GF-D8 (cell line): ENCODE measurements around the gene SOD2.
"Not testable (repeated sequence)": the region's sequence is repeated elsewhere in the genome, so short reads cannot be mapped to it uniquely, and the experiment has no call there.

Experiments
- DNase-seq: peaks from one replicate; lab custom pipeline; 2025; lab: John Stamatoyannopoulos, UW

Gene SOD2

GRCh38 chr6:159693128-159693893 lies at the start of gene SOD2:
SOD2 (minus strand) TSS chr6:159693241; CDS start chr6:159693167, 74 bp downstream.
- DNase-seq: peak; percentile 59

DNA sequence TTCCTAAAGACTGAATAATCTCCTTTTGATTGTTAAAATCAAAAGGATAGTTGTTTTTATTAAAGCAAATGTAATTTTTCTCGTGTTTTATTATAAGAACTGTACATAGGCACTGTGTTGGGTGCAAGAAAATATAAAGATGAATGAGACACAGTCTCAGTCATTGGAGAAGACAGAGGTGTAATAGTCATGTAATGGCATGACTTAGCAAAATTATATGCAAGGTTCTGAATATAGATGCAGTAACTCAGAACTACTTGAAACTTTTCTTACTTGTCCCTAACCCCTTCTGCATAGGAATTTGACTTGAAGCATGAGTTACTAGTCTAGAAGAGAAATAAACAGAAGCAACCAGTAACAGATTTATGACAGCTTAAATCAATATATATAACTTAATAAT lies 49.1 kb upstream of the SOD2 start:
- DNase-seq: no peak

DNA sequence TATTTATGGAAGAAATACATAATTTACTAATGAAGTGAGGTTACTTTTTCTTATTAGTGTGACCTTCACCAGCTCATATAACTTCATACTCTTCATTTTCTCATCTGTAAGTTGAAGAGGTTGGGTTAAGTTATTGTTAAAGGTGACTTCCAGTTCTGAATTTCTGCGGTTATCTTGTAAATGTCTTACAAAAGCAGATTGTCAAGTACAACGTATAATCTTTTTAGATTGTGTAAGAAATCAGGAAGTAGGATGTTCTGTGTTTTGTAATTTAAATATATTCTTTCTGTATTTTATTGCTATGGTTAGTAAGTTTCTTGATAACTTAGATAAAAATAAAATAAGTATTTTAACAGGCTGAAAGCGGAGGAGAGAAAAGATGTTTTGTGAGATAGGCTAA lies 46.3 kb upstream of the SOD2 start:
- DNase-seq: peak; percentile 61

DNA sequence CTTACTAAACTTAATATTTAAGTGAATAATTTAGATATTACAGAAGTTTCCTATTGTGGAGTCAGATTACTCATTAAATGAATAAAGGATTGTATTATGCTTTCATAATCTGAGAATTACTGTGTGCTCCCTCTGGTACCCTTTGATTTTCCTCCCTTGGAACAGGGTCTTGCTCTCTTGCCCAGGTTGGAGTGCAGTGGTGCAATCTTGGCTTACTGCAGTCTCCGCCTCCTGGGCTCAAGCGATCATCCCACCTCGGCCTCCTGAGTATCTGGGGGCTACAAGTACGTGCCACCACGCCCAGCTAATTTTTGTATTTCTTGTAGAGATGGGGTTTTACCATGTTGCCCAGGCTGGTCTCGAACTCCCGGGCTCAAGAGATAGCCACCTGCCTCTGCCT lies 43.9 kb upstream of the SOD2 start:
- DNase-seq: no peak

GRCh38 chr6:159733395-159733794 lies 40.4 kb upstream of the SOD2 start:
- DNase-seq: not testable (repeated sequence)

DNA sequence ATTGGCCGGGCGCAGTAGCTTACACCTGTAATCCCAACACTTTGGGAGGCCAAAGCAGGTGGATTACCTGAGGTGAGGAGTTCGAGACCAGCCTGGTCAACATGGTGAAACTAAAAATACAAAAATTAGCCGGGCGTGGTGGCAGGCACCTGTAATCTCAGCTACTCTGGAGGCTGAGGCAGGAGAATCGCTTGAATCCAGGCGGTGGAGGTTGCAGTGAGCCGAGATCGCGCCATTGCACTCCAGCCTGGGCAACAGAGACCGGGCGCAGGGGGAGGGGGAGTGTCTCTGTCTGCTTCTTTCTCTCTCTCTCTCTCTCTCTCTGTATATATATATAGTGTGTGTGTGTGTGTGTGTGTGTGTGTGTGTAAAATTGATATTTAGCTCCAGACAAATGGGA lies 39.5 kb upstream of the SOD2 start:
- DNase-seq: not testable (repeated sequence)

DNA sequence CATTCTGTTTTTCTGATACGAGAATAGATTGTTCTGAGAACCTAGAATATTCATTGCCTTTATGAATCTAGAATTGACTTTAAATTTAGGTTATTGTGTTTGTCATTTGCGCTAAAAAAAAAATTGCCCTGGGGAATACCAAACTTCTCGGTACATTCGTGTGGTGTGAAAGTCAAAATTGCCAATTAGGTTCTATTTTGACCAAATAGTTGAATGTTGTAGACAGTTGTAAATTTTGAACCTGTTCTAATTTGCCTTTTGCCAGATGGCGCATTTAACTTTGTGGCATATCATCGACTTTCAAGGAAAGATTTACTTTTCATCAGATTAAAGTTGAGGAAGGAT lies 37.3 kb upstream of the SOD2 start:
- DNase-seq: no peak

DNA sequence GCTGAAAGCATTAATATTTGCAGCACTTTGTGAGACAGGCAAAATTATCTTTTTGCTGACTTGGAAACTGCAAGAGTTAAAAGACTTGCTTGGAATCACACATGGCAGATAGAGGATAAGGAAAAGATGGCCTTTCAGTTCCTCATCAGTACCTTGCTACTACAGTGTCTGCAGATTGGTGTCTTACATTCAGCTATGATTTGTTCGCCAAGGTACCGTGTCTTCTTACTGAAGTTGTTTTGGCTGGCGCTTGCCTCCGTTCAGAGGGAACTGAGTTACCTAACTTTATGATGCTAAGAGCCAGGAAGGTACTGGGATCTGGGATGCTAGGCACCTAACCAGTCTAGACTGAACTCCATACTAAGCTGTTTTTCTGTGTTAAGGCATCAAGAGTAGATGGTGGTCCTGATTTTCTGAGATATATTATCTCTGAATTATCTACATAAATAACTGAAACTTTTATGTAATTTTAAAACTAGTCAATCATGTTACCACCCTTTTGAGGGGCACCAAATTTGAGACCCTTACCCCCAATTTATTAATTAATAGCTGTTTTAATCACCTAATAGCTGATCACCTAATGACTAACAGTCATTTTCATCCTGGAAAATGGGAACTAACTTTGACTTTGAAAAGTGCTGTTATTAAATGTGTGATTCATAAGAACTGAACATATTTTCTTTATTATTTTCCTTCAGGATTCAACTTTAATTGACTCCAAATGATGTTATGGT lies 36.7 kb upstream of the SOD2 start:
- DNase-seq: no peak

DNA sequence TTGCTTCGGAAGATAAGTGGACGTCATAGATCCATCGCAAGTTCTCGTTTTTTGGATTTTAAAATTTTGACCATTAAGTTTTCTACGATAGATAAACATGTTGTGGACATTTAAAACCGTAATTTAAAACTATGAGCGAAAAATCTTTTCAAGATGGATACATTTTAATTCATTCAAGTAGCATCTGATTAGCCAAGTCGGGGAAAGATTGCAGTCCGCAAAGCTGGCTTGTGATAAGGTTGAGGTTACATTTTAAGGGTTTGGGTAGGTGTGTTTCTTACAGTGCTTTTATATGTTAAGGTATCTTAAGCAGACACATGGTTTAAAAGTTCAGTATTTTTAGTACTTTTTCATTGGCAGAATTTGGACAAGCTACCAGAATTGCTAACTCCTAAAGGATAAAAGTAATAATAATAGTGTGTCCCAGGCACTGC lies 35.5 kb upstream of the SOD2 start:
- DNase-seq: no peak

DNA sequence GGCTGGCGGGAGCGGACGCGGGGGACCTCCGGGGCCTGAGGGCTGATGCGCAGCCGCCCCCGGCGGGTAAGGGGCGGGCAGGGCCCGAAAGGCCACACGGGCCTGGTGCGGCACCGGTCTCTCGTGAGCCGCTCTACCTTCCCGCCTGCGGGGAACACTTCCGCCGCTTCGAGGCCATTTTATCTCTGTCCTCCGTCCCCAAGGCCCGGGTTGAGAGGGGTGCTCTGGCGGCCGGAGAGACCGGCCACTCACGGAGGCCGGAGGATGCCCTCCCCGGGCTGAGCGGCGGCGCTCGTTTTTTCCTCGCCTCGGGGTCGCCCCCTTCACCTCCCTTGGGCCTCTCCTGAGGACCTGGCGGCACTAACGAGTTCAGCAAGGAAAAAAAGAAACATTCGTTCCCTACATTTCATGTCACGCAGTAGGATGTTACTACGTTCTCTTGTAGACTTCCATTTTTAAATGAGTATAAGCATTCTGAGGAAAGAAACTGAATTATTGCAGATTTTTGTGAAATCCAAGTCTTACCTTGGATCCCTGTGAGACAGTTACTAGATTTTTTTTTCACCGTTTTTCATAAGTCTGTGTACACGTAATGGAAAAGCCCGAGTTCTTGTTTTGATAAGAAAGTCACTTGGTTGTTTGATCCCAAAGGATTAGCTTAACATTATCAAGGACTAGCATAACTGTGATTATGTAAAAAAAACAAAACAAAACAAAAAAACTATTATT lies 34.8 kb upstream of the SOD2 start:
- DNase-seq: no peak

DNA sequence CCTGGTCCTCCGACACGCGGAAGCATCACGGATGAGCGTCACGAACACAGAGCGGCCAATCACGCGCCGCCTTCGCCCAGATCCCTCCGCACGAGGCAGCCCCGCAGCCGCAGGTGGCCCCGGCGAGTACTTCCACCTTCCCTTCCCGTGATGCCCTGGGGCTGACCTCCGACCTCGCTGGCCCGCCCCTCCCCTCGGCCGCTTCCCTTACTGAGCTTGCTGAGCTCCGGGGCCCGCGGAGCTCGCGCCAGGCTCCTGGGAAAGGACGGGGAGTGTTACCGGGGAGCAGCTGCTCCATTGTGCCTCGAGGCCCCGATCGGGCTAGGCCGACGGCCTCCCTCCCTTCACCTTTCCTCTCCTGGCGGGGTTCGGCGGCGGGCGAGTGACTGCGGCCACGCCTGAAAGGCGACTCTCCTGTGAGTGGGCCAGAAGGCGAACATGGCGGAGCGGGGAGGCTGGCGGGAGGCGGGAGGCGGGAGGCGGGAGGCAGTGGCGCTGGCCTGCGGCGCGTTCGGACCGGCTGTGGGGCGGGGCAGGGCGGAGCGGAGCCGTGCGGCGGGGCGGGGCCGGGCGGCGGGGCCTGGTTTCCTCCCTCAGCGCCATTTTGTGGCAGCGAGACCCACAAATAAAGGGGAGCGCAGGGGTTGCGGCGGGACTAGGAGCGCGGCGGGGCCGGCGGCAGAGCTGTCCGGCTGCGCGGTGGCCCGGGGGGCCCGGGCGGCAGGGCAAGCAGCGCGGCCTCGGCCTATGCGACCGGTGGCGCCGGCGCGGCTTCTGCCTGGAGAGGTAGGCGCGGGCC lies 34.1 kb upstream of the SOD2 start, which contains the start of gene WTAP:
Gene WTAP (plus strand): TSS at position 589 of the 799 bp plus-strand sequence. CDS start 8,760 bp downstream, outside the sequence.
- peak; percentile 87 for DNase-seq

DNA sequence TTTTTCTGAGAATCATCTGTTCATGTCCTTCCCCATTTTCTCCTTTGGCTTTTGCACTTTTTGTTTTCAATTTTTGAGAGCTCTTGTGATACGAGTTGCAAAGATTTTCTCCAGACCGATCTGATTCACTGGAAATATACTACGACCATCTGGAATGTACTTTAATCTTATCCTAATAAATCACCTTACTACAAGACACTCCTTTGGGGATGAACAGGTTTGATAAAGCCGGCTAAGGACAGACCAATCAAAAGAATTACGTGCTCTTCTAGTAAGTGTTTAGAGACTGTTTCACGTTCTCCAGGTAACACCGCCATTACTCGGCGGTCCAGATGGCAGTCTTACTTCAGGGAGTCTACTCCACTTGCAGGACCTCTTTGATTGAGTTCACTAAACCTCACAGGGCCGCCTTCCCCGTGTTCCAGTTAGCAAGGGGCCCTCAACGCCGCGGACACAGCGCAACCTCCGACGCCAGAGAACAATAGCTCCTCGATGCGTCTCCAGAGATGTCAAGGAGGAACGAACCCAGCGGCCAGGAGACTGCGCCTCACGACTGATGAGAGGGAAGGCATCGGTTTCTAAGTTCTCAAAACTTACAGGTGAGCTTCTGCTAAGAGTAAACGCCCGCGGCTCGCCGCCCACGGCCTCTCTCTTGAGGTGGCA lies 33.3 kb upstream of the SOD2 start:
- DNase-seq: no peak

DNA sequence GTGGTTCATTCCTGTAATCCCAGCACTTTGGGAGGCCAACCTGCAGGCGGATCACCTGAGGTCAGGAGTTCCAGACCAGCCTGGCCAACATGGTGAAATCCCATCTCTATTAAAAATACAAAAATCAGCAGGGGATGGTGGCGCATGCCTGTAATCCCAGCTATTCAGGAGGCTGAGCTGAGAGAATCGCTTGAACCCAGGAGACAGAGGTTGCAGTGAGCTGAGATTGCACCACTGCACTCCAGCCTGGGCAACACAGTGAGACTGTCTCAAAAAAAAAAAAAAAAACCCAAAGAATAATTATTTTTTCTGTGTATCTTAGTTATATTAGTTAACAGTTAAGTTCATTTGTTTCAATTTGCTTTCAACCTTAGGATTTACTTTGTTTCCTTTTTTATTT lies 32.2 kb upstream of the SOD2 start:
- DNase-seq: not testable (repeated sequence)

DNA sequence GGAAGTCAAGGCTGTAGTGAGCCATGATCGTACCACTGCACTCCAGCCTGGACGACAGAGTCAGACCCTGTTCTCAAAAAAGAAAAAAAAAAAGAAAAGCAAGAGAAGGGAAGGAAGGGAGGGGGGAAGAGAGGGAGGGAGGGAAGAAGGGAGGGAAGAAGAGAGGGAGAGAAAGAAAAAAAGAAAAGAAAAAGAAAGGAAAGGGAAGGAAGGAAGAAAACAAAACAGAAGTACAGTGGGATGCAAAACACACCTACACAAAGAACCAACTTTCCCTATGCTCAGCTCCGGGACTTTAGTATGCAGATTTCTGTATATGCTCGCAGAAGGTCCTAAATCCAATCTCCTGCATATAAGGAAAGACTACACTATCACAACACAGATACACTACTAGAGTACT lies 31.7 kb upstream of the SOD2 start:
- DNase-seq: no peak

GRCh38 chr6:159723259-159723658 lies 30.2 kb upstream of the SOD2 start:
- no peak for DNase-seq

DNA sequence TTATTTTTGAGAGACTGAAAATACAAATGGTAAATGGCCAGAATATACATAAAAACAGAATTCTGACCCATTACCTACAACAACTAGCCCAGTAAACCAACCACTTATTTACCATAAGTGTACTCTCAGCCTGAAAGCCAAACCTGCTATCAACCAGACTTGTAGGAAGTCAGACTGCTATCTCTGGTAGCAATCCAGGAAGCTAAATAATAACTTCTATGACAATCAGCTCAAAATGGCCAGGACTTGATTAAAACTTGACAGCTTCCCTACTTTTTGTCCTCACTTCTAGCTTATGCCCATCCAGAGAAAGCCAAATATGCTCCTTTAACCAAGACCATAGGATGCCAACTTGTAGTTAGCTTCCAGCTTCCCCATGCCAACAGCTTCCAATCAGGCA lies 29.6 kb upstream of the SOD2 start:
- DNase-seq: no peak

DNA sequence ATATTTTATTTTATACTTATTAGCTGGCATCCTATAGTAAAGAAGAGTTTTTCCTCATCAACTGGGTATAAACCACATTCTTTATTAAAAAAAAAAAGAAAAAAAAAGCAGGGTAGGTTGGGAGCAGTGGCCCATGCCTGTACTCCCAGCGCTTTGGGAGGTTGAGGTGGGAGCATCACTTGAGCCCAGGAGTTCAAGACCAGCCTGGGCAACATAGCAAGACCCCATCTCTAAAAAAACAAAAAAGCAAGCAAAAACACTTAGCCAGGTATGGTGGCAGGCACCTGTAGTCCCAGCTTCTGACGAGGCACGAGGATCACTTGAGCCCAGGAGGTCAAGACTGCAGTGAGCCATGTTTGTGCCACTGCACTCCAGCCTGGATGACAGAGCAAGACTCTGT lies 28.9 kb upstream of the SOD2 start:
- not testable (repeated sequence) for DNase-seq

GRCh38 chr6:159720708-159721107 lies 27.7 kb upstream of the SOD2 start:
- DNase-seq: peak; percentile 3

- no peak for DNase-seq
These were observed 26.2 kb upstream of the SOD2 start for GRCh38 chr6:159719287-159719686.

GRCh38 chr6:159718634-159719033 lies 25.6 kb upstream of the SOD2 start:
- no peak for DNase-seq
